Stromal cell of bone marrow (primary cell): ENCODE measurements around the gene LIPT1.
"Not testable (repeated sequence)": the region's sequence is repeated elsewhere in the genome, so short reads cannot be mapped to it uniquely, and the experiment has no call there.

Experiments used
- DNase-seq: peaks from one replicate; pipeline ENCODE4 v3.0.0-alpha.2; 2012; ENCODE audit warnings: low read depth

The LIPT1 gene

DNA sequence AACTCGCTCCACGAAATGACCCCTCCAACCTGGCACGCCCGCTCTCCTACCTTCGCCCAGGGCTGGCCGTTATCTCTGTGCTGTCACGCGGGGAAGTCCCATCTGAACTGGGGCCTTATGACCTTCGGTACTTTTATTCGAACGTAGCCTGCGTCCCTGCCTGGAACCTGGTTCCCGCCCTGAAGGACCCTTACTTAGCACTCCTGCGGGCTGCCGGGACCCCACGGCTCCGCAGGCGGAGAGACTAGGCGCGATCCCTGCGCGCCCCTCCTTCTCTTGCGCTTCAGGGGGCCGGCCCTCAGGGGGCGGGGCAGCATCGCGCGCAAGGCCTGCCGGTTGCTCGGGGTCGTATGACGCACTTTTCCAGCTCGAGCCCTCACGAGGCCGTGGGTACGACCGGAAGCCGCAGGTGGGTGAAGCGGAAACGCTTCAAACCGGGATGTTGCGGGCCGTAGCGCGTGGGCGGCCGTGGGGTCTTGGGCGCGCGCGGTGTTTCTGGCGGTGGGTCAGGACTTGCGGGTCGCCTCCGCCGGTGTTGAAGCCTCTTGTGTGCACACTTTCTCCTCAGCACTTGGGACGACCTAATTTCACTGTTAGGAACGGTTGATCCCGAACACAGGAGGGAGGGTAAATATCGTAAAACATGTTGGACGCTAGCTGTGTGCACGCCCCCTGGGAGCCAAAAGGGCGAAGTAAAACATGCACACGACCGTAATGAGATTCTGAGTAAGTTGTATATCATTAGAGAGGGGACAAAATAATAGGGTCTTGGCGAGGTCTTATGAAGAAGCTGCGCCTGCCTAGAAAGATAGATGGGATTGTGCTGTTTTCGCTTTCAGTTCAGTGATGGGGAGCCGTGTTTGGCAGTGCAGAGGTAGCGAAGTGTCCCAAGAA, at the start of gene LIPT1, which contains the start of gene TSGA10:
LIPT1 (plus strand) TSS at position 325 of the 894 bp plus-strand sequence. CDS start 6,991 bp downstream, outside the sequence.
TSGA10 (minus strand) TSS at position 300 of the 894 bp plus-strand sequence. CDS start 45,503 bp downstream, outside the sequence.
- peak; percentile 80 for DNase-seq

- DNase-seq = no peak
Observed at GRCh38 chr2:99106913-99107312, 47.9 kb upstream of the LIPT1 start.

DNA sequence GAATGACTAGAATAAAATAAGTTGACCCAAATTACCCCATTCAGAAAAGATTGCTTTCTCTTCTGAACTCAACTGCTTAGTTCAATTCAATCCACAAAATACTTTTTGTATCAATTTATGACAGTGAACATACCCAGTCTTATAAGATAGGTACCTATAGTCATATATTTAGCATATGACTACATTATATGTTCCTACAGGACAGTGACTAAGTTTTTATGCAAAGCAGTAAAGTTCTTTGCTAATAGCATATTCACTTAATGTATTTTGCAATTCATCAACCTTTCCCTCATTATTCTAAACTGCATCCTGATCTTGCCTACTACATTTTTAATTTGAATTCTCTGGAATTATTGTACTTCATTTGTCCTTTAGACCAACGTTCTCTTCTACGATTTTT, 43.5 kb upstream of the LIPT1 start:
- DNase-seq = no peak

GRCh38 chr2:99111945-99112344, 42.8 kb upstream of the LIPT1 start:
- DNase-seq = no peak

- no peak for DNase-seq
Observed at GRCh38 chr2:99112617-99113016, 42.1 kb upstream of the LIPT1 start.

GRCh38 chr2:99127981-99128380, 26.8 kb upstream of the LIPT1 start:
- no peak for DNase-seq

DNA sequence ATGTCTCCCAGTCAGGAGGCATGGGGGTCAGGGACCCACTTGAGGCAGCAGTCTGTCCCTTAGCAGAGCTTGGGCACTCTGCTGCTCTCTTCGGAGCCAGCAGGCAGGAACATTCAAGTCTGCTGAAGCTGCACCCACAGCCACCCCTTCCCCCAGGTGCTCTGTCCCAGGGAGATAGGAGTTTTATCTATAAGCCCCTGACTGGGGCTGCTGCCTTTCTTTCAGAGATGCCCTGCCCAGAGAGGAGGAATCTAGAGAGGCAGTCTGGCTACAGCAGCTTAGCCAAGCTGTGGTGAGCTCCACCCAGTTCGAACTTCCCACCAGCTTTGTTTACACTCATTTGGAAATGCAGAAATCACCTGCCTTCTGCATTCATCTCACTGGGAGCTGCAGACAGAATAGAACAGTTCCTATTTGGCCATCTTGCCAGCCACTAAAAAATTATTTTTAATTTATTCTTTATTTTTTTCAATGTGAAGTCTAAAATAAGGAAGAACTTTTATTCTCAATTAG, 19.7 kb upstream of the LIPT1 start:
- DNase-seq = not testable (repeated sequence)

- DNase-seq = no peak
Observed at GRCh38 chr2:99139003-99139402, 15.8 kb upstream of the LIPT1 start.

GRCh38 chr2:99140056-99140859, 14.5 kb upstream of the LIPT1 start:
- DNase-seq = no peak

DNA sequence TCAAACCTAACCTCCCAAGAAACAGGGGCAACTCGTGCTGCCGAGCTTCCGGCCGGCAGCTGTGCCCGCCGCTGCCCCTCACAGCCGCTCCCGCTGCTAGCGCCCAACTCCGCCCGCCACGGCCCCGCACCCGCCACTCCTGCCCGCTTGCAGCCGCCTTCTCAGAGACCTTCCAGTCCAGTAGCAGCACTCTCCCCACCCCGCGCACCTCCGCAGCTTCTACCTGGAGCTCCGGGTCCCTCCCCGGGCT, 14.0 kb upstream of the LIPT1 start:
- DNase-seq = no peak

DNA sequence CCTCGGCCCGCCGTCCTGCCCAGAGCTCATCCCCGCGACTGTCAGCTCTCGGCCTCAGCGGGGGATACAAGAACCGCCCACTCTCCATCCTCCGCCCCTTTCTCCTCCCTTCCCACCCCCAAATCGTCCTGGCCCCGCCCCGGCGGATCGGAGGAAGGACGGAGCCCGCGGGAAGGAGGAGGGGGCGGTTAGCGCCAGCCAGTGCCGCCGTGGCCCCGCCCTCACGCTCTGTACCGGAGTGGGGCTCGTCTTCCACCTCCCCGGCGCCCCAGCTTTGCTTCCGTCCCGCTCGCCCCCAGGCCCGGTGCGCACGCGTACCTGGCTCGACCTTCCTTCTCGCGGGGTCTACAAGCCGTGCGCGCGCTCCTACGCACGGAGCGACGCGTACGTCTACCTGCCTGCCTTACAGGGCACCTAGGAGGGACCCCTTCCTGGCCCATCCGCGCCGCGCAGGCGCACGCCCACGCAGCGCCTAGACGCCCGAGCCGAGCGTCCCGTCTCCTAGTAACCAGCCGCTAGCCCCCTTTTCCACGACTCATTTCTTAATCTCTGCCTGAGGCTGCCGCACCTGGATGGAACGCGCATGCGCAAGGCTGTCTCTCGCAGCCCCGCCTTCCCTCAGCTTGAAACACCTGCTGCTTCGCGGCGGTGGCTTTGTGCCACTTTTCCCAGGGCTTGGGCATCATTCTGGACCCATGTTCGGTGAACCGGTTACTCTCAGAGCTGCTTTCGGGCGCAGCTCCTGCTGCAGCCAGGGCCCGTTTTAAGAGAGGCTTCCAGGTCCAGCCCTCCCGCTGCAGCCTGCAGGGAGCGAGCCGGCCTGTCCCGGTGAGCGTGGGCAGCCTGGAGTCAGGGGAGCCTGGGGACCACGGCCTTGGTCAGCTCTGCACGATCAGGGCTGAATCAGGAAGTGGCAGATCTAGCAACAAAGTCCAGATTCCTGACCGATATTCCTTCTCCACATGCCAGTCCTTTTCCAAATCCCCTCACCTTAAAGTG, 13.4 kb upstream of the LIPT1 start, which contains the start of gene C2orf15:
C2orf15 (plus strand) TSS at position 598 of the 999 bp plus-strand sequence. CDS start 8,852 bp downstream, outside the sequence.
- DNase-seq = peak; percentile 71

- DNase-seq = no peak
Observed at GRCh38 chr2:99150706-99151105, 4.1 kb upstream of the LIPT1 start.

DNA sequence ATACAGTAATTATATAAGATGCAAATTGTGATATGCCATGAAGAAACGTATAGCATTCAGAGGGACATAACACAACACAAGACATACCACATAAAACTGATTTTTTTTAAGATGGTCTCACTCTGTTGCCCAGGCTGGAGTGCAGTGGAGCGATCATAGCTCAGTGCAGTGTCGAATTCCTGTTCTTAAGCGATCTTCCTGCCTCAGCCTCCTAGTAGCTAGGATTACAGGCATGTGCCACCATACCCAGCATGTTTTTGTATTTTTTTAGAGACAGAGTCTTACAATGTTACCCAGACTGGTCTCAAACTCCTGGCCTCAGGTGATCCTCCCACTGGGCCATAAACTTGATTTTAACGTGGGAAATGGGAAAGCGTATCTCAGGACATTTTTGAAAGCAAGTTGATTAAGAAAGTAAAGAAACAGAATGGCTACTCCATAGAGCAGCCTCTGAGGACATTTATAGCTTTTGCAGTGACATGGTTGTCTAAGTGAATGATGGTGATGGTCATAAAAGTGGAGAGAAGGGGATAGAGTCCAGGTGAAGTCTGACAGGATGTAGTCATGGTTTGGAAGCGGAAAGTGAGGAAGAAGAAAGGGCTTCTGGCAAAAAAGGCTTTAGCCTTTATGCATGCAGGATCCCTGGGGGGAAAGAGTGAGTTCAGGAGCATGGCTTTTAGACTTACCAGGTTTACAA, 2.4 kb upstream of the LIPT1 start:
- no peak for DNase-seq

DNA sequence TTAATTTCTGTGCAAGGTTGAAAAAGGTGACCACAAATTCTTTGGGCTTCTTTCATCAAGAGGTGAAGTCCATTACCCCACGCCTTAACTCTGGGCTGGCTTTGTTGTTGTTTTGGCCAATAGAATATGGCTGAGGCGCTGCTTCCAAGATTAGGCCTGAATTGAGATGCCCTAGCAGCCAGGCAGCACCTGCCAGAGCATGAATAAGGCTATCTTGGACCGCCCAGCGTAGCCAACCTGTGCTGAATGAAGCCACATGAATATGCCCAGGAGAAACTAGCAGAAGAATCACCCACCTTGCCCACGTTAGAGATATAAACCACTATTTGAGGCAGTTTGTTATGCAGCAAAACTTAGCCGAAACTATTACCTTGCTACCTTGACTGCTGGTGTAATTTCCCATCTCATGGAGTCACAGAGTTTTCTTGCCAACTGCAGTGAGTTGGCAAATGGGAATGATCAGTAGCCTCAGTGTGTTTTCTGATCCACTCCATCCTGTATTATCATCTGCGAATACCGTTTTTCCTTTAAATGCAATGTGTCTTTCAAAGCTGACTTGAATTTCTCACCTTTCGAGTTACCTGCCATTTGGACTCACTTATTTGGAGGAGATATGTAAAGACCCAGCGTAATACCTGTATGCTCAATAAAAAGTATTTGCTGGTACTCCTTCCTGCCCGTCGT, 704 bp upstream of the LIPT1 start:
- no peak for DNase-seq

DNA sequence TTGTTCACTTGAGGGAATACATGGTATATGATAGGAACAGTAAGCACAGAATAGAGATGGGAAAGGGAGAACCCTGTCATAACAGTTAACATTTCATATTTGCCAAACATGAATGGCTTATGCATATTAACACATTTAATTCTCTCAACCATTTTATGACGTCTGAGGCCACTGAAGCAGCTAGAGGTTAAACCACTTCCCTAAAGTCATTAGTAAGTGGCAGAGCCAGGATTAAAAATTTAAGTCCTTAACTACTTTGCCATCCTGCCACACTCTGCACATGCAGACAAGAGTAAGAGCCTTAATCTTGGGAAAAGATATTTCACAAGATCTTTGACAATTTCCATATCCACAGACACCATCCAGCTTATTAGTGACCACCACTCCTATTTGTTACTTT, 2.1 kb downstream of the LIPT1 start:
- no peak for DNase-seq

- no peak for DNase-seq
Observed at GRCh38 chr2:99158599-99158998, 3.8 kb downstream of the LIPT1 start.

DNA sequence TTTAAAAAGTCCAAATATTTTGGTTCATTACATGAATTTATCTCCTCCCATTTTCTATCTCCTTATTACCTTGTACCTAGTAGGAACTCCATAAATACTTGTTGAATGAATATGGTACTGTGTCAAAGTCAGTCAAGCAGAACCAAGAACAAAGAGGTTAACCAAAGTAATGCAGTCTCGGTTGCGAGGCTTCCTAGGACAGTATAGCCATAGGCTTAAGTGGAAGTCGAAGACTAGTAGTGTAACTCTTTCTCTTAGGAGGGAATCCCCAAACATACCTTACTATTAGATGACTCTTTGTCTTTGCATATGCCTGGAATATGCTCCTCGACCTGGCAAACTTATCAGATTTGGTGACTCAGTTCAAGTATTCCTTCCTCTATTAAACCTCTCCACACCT, 4.8 kb downstream of the LIPT1 start:
- no peak for DNase-seq

- DNase-seq = no peak
Observed at GRCh38 chr2:99166218-99166617, 11.5 kb downstream of the LIPT1 start.

GRCh38 chr2:99169534-99169933, 14.8 kb downstream of the LIPT1 start:
- DNase-seq = no peak

DNA sequence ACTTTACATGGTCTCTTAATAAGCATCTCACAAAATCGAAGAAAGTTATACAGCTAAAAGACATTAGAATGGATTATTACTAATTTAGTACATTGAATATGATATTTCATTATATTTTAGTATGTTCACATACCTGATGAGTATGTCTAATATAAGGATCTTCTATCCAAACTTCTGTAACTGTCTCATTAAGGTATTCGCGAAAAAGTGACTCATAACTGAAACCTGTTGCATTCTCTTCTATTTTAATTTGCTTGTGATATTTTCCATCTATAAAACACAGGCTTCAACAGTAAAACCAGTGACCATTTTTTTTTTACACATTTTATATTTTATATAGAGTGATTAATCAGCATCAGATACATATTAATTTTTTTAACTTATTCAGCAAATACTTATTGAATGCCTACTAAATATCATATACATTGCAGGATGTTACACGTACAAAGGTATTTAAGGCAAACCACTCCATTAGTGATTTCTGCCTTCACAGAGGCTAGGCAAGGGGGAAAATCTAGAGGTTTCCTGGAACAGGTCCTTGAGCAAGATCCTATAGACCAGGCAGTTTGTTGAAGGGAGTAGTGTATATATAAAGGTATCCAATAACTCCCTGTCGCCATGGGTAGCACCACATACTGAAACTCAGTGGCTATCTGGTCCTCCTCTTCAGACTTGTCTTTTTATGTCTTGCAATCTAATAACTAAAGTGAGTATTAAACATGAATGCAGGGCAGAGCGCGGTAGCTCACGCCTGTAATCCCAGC, 16.8 kb downstream of the LIPT1 start:
- DNase-seq = no peak
